Activated CD8-positive, alpha-beta memory T cell treated with anti-CD3 and anti-CD28 coated beads, Interleukin-2, amount 10 ng/mL, durations not matched to agents 7 days and 5 days (primary cell): ENCODE data around the gene VPREB3. TPM values are rescaled to one million over a fixed set of nuclear protein-coding genes. Genes with fewer than 3 reads are reported as not detected.

ENCODE experiments used
- ATAC-seq: fragments of 150-1000 bp; cut with Tn5 transposase; one replicate; pipeline ENCODE4 v1.10.0; 2021; ENCODE audit warnings: moderate library complexity
- CTCF ChIA-PET: fragments of 350-600 bp; sonication (Branson Sonifier 250); formaldehyde crosslinking; loops from one replicate; lab custom pipeline; 2021; ENCODE audit warnings: antibody characterized with exemption; lab: Charles Lee
- DNase-seq: peaks from one replicate; pipeline ENCODE4 v3.0.0-alpha.2; 2020
- H3K27ac Mint-ChIP-seq: one replicate; pipeline ENCODE4 v1.8.0; 2021; ENCODE audit warnings: mild to moderate bottlenecking, mixed read lengths
- H3K27me3 Mint-ChIP-seq: one replicate; pipeline ENCODE4 v1.8.0; 2021; ENCODE audit warnings: mixed read lengths
- H3K36me3 Mint-ChIP-seq: one replicate; pipeline ENCODE4 v1.8.0; 2021; ENCODE audit warnings: mild to moderate bottlenecking, mixed read lengths
- H3K4me1 Mint-ChIP-seq: one replicate; pipeline ENCODE4 v1.8.0; 2021; ENCODE audit warnings: mixed read lengths
- H3K4me3 Mint-ChIP-seq: one replicate; pipeline ENCODE4 v1.8.0; 2021; ENCODE audit warnings: mild to moderate bottlenecking, moderate library complexity, mixed read lengths
- H3K9me3 Mint-ChIP-seq: one replicate; pipeline ENCODE4 v1.8.0; 2022; ENCODE audit warnings: low read depth, mixed read lengths
- total RNA-seq, 2 experiments: library from RNA; stranded (reverse); gene quantifications; one replicate each; pipeline ENCODE4 v1.2.3, GENCODE V29; 2021

The VPREB3 gene
- total RNA-seq, 2 experiments from 2014 or later, result 0.70 TPM; not detected in 1

- ATAC-seq (no peak), DNase-seq (no peak)
- peak overlapping the region; percentile 62 for H3K27ac Mint-ChIP-seq
- peaks cover 85% of the 10 kb centered on the region for H3K36me3 Mint-ChIP-seq
- CTCF ChIA-PET, result no interaction called here
- H3K9me3 Mint-ChIP-seq, result no peaks in the 10 kb centered on the region
- no peak overlapping the region for H3K4me3 Mint-ChIP-seq
- H3K27me3 Mint-ChIP-seq, result no peaks in the 10 kb centered on the region
- peaks cover 68% of the 10 kb centered on the region for H3K4me1 Mint-ChIP-seq
Measured at GRCh38 chr22:23709107-23709506, 45.1 kb downstream of the VPREB3 start.

- CTCF ChIA-PET, result no interaction called here
- DNase-seq (no peak), ATAC-seq (peak; percentile 50)
- Mint-ChIP-seq H3K9me3 (no peaks in the 10 kb centered on the region), H3K4me3 (no peak overlapping the region), H3K27ac (peak overlapping the region; percentile 65), H3K36me3 (peaks cover 86% of the 10 kb centered on the region), H3K27me3 (no peaks in the 10 kb centered on the region), H3K4me1 (peaks cover 69% of the 10 kb centered on the region)
Measured at GRCh38 chr22:23708270-23708669, 46.0 kb downstream of the VPREB3 start.

GRCh38 chr22:23705358-23705757 lies 48.9 kb downstream of the VPREB3 start:
- H3K27me3 Mint-ChIP-seq, result no peaks in the 10 kb centered on the region
- CTCF ChIA-PET, result interaction anchor here (0.7 to 2.4 kb wide), 3 partner anchors 11 to 144 kb away, joined by 3 to 8 read pairs (median 4); no protein-coding TSS in a partner anchor
- H3K4me1 Mint-ChIP-seq, result peaks cover 86% of the 10 kb centered on the region
- peaks cover 94% of the 10 kb centered on the region for H3K36me3 Mint-ChIP-seq
- DNase-seq, result peak; percentile 74
- H3K9me3 Mint-ChIP-seq, result no peaks in the 10 kb centered on the region
- peak overlapping the region; percentile 82 for H3K27ac Mint-ChIP-seq
- ATAC-seq, result peak; percentile 66
- H3K4me3 Mint-ChIP-seq, result peak overlapping the region; percentile 13

GRCh38 chr22:23704829-23705228 lies 49.4 kb downstream of the VPREB3 start:
- peaks cover 87% of the 10 kb centered on the region for H3K4me1 Mint-ChIP-seq
- DNase-seq (no peak), ATAC-seq (peak; percentile 48)
- CTCF ChIA-PET, result interaction anchor here (0.5 to 2.4 kb wide), 3 partner anchors 20 to 145 kb away, joined by 3 to 8 read pairs (median 3); no protein-coding TSS in a partner anchor
- peak overlapping the region; percentile 13 for H3K4me3 Mint-ChIP-seq
- peak overlapping the region; percentile 82 for H3K27ac Mint-ChIP-seq
- H3K9me3 Mint-ChIP-seq, result no peaks in the 10 kb centered on the region
- no peaks in the 10 kb centered on the region for H3K27me3 Mint-ChIP-seq
- peaks cover 94% of the 10 kb centered on the region for H3K36me3 Mint-ChIP-seq

- no peak overlapping the region for H3K4me3 Mint-ChIP-seq
- H3K27me3 Mint-ChIP-seq, result no peaks in the 10 kb centered on the region
- peaks cover 82% of the 10 kb centered on the region for H3K4me1 Mint-ChIP-seq
- H3K27ac Mint-ChIP-seq, result no peak overlapping the region
- CTCF ChIA-PET, result no interaction called here
- H3K36me3 Mint-ChIP-seq, result peaks cover 93% of the 10 kb centered on the region
- DNase-seq (no peak), ATAC-seq (no peak)
- peaks cover 2% of the 10 kb centered on the region for H3K9me3 Mint-ChIP-seq
Measured at GRCh38 chr22:23704062-23704461, 50.2 kb downstream of the VPREB3 start.

Other genes with a start within 250 kb of the VPREB3 start
- 1 to 10 TPM in 1 of 2 experiments, under 1 TPM in 1; 0.42 to 2.0 TPM for gene IGLL1, start 174.1 kb downstream of the VPREB3 start, total RNA-seq
- gene DRICH1, start 122.1 kb downstream of the VPREB3 start, total RNA-seq, result under 1 TPM in 1 of 2 experiments, not detected in 1; 0.23 TPM
- 10 to 100 TPM; 15.5 to 30.8 TPM for gene RGL4, start 63.4 kb downstream of the VPREB3 start, total RNA-seq
- gene ZNF70, start 3.3 kb downstream of the VPREB3 start, total RNA-seq, result 1 to 10 TPM; 2.9 to 3.0 TPM
- gene C22orf15, start 8.6 kb upstream of the VPREB3 start, total RNA-seq, result 1 to 10 TPM in 1 of 2 experiments, under 1 TPM in 1; 0.77 to 2.8 TPM
- gene CHCHD10, start 13.5 kb upstream of the VPREB3 start, total RNA-seq, result 100 to 1,000 TPM; 155 to 159 TPM
- gene MMP11, start 18.4 kb upstream of the VPREB3 start, total RNA-seq, result 1 to 10 TPM in 1 of 2 experiments, under 1 TPM in 1; 0.91 to 1.0 TPM
- 100 to 1,000 TPM; 117 to 137 TPM for gene SMARCB1, start 32.5 kb upstream of the VPREB3 start, total RNA-seq
- gene DERL3, start 84.6 kb upstream of the VPREB3 start, total RNA-seq, result 10 to 100 TPM; 14.6 to 18.1 TPM
- gene SLC2A11, start 103.5 kb upstream of the VPREB3 start, total RNA-seq, result 10 to 100 TPM in 1 of 2 experiments, 1 to 10 TPM in 1; 8.1 to 10.7 TPM
- gene MIF, start 140.0 kb upstream of the VPREB3 start, total RNA-seq, result 100 to 1,000 TPM; 730 to 765 TPM
- not detected for gene GSTT2B, start 206.8 kb upstream of the VPREB3 start, total RNA-seq
- gene DDTL, start 212.5 kb upstream of the VPREB3 start, total RNA-seq, result not detected
- 100 to 1,000 TPM; 121 to 128 TPM for gene DDT, start 220.0 kb upstream of the VPREB3 start, total RNA-seq
- gene GSTT2, start 225.7 kb upstream of the VPREB3 start, total RNA-seq, result not detected